Colonic mucosa (tissue), 4 donors: ENCODE results near the gene TOR4A. TPM values are rescaled to one million over a fixed set of nuclear protein-coding genes. Genes with fewer than 3 reads are reported as not detected.

Experiments used
- DNase-seq: peaks from one replicate; pipeline ENCODE4 v3.0.0-alpha.2; 2020
- H3K27ac ChIP-seq: fragments of 200-600 bp; one replicate; pipeline ENCODE4 v1.8.0; 2021
- H3K27me3 ChIP-seq: fragments of 200-600 bp; one replicate; pipeline ENCODE4 v1.8.0; 2021
- H3K36me3 ChIP-seq: fragments of 200-600 bp; one replicate; pipeline ENCODE4 v1.8.0; 2021
- H3K4me1 ChIP-seq: fragments of 200-600 bp; one replicate; pipeline ENCODE4 v1.8.0; 2021; ENCODE audit warnings: mild to moderate bottlenecking
- H3K4me3 ChIP-seq: fragments of 200-600 bp; one replicate; pipeline ENCODE4 v1.8.0; 2021
- H3K9ac ChIP-seq, 2 donors: one replicate each; pipeline ENCODE4 v1.7.0; 2013; ENCODE audit warnings: control low read depth in 2 of 2, low read depth in 2 of 2, low read length in 2 of 2
- H3K9me3 ChIP-seq: fragments of 200-600 bp; one replicate; pipeline ENCODE4 v1.8.0; 2021
- CTCF ChIP-seq: fragments of 200-600 bp; IDR thresholded peaks from one replicate; pipeline ENCODE4 v1.8.0; 2022; ENCODE audit warnings: antibody characterized with exemption, mild to moderate bottlenecking
- intact Hi-C: fragments of 100-400 bp; cut with DNase I; formaldehyde crosslinking; loops from one replicate; pipeline ENCODE4 v1.14.1; 2022
- total RNA-seq, 2 donors: library from RNA; stranded (reverse); fragmentation: NEBNext Ultra II Directional in 1 of 2; extraction: Animal tissue kit (Norgen Biotek cat#: 25700) in 1 of 2; gene quantifications; one replicate each; pipeline ENCODE4 v1.2.1, GENCODE V29; 2021
- donor health status: healthy.
- donor health status: DM: no; HTN: no; CAD: no.
- donor health status: DM: no; HTN: no; CAD: no.

TOR4A gene
- total RNA-seq, 2 donors from 2014 or later = 57.1 to 63.9 TPM

GRCh38 chr9:137265496-137266161 lies 11.9 kb upstream of the TOR4A start:
- DNase-seq = no peak
- Histone ChIP-seq H3K9ac (no peak overlapping the region), H3K27ac (no peak overlapping the region), H3K36me3 (peaks cover 14% of the 10 kb centered on the region), H3K4me1 (peaks cover 12% of the 10 kb centered on the region), H3K9me3 (no peaks in the 10 kb centered on the region), H3K27me3 (no peaks in the 10 kb centered on the region), H3K4me3 (no peak overlapping the region)
- intact Hi-C loops = no loop called here
- no peak for TF ChIP-seq CTCF

- no peak for DNase-seq
- no peaks in the 10 kb centered on the region for H3K27me3 ChIP-seq
- H3K4me3 ChIP-seq = no peak overlapping the region
- peaks cover 14% of the 10 kb centered on the region for H3K36me3 ChIP-seq
- H3K9me3 ChIP-seq = no peaks in the 10 kb centered on the region
- intact Hi-C loops = no loop called here
- peaks cover 12% of the 10 kb centered on the region for H3K4me1 ChIP-seq
- H3K27ac ChIP-seq = no peak overlapping the region
- H3K9ac ChIP-seq = no peak overlapping the region
- TF ChIP-seq CTCF = no peak
Measured at GRCh38 chr9:137266162-137266527, 11.4 kb upstream of the TOR4A start.

- DNase-seq = no peak
- no peaks in the 10 kb centered on the region for H3K27me3 ChIP-seq
- no peak overlapping the region for H3K27ac ChIP-seq
- no peak overlapping the region for H3K9ac ChIP-seq
- peaks cover 14% of the 10 kb centered on the region for H3K36me3 ChIP-seq
- no peak overlapping the region for H3K4me3 ChIP-seq
- H3K9me3 ChIP-seq = no peaks in the 10 kb centered on the region
- no peak for TF ChIP-seq CTCF
- intact Hi-C loops = no loop called here
- H3K4me1 ChIP-seq = peaks cover 12% of the 10 kb centered on the region
Measured at GRCh38 chr9:137266585-137267453, 10.7 kb upstream of the TOR4A start.

GRCh38 chr9:137267933-137268355 lies 9.6 kb upstream of the TOR4A start:
- no peaks in the 10 kb centered on the region for H3K27me3 ChIP-seq
- no peak for TF ChIP-seq CTCF
- peaks cover 14% of the 10 kb centered on the region for H3K36me3 ChIP-seq
- no peak overlapping the region for H3K4me3 ChIP-seq
- H3K4me1 ChIP-seq = peaks cover 12% of the 10 kb centered on the region
- no peak overlapping the region for H3K27ac ChIP-seq
- H3K9me3 ChIP-seq = no peaks in the 10 kb centered on the region
- no peak for DNase-seq
- intact Hi-C loops = no loop called here
- H3K9ac ChIP-seq = no peak overlapping the region

GRCh38 chr9:137268538-137269201 lies 8.9 kb upstream of the TOR4A start:
- TF ChIP-seq CTCF = no peak
- H3K4me1 ChIP-seq = peaks cover 12% of the 10 kb centered on the region
- peak overlapping the region in 1 of 2 donors; percentile 69 for H3K9ac ChIP-seq

More at GRCh38 chr9:137268538-137269201, 8.9 kb upstream of the TOR4A start:
- Histone ChIP-seq H3K9me3 (no peaks in the 10 kb centered on the region), H3K27ac (peak overlapping the region; percentile 40), H3K4me3 (peak overlapping the region; percentile 1), H3K27me3 (no peaks in the 10 kb centered on the region), H3K36me3 (peaks cover 14% of the 10 kb centered on the region)
- intact Hi-C loops = no loop called here
- DNase-seq = no peak
